HT1080 (cell line): ENCODE results near the gene CATSPERD. TPM values are rescaled to one million over a fixed set of nuclear protein-coding genes. Genes with fewer than 3 reads are reported as not detected.
"Not testable (repeated sequence)": the region's sequence is repeated elsewhere in the genome, so short reads cannot be mapped to it uniquely, and the experiment has no call there.

ENCODE experiments used
- DNase-seq: peaks from one replicate; pipeline ENCODE4 v3.0.0-alpha.2; 2015; ENCODE audit warnings: low read depth
- total RNA-seq: library from RNA; depleted of rRNA; stranded (reverse); fragments of >200 nt; shearing (Covaris generic); gene quantifications from 2 replicates; pipeline ENCODE4 v1.2.3, GENCODE V29; 2014

The CATSPERD gene
- total RNA-seq, 1 experiment from 2014 or later, result not detected

GRCh38 chr19:5697890-5698634 lies 22.4 kb upstream of the CATSPERD start:
- no peak for DNase-seq

GRCh38 chr19:5698635-5699422 lies 21.6 kb upstream of the CATSPERD start:
- no peak for DNase-seq

DNA sequence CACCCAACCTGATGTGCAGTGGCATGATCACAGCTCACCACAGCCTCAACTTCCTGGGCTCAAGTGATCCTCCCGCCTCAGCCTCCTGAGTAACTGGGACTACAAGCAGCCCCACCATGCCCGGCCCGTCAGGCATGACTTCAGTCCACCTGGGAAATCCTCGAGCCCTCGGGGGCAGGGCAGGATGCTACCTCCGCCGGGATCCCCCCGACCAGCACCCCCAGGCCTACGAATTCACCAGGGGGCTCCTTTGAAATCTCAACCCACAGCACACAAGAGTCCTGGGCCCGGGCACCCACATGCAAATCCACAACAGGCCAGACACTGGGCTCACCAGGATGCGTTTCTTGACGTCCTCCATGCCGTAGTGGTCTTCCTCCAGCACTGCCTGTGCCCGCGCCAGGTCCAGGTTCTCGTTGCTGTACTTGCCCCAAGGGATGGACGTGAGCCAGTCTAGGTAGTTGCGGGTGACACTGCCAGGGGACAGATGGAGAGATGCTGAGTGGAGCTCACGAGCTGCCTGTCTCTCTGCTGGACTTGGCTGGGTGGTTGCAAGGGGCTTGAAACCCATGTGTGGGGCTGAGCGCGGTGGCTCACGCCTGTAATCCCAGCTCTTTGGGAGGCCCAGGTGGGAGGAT lies 19.9 kb upstream of the CATSPERD start:
- no peak for DNase-seq

DNA sequence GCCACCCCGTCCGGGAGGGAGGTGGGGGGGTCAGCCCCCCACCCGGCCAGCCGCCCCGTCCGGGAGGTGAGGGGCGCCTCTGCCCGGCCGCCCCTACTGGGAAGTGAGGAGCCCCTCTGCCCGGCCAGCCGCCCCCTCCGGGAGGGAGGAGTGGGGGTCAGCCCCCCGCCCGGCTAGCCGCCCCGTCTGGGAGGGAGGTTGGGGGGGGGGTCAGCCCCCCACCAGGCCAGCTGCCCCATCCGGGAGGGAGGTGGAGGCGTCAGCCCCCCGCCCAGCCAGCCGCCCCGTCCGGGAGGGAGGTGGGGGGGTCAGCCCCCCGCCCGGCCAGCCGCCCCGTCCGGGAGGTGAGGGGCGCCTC lies 18.4 kb upstream of the CATSPERD start:
- not testable (repeated sequence) for DNase-seq

- DNase-seq, result no peak
These were observed 16.3 kb upstream of the CATSPERD start for GRCh38 chr19:5703819-5704818.

DNA sequence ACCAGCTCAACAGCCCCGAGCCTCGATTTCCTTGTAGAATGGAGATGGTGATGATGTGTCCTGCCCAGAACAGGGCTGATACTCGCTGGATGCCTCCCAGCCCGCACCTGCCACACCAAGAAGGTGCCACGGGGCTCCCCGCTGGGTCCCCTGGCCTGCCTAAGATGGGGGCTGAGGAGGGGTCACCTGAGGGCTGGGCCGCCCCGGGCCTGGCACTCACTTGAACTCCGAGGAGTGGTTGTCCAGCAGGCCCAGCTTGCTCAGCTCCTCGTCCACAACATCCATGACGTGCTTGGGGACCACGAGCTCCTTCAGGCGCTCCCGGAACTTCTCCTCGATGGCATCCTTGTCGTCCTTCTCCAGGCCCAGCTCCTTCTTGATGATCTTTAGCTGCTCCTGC lies 14.9 kb upstream of the CATSPERD start:
- no peak for DNase-seq

GRCh38 chr19:5706876-5707573 lies 13.4 kb upstream of the CATSPERD start:
- DNase-seq, result no peak

GRCh38 chr19:5707576-5708575 lies 12.6 kb upstream of the CATSPERD start:
- no peak for DNase-seq

DNA sequence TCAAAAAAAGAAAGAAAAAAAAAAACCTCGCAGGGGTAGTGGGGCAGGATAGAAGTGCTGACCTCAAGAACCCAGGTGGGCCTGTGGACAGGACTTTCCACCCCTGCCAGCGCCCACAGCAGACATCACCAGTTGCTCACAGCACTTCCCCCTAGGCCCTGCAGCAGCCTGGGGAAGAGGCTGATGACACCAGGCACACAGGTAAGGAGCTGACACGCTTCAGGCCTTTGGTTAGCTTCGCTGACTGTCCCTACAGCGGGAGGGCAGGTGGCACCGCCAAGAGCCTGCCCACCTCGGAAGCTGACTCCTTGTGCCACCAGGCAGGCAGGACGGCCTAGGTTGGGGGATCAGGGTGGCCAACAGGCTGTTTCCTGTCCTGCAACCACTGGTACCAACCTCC lies 9.4 kb upstream of the CATSPERD start:
- no peak for DNase-seq

- no peak for DNase-seq
These were observed 8.7 kb upstream of the CATSPERD start for GRCh38 chr19:5711713-5712161.

- no peak for DNase-seq
These were observed 7.2 kb upstream of the CATSPERD start for GRCh38 chr19:5713228-5713627.

GRCh38 chr19:5714816-5715215 lies 5.6 kb upstream of the CATSPERD start:
- DNase-seq, result no peak

- DNase-seq, result no peak
These were observed 3.1 kb upstream of the CATSPERD start for GRCh38 chr19:5717215-5717935.

DNA sequence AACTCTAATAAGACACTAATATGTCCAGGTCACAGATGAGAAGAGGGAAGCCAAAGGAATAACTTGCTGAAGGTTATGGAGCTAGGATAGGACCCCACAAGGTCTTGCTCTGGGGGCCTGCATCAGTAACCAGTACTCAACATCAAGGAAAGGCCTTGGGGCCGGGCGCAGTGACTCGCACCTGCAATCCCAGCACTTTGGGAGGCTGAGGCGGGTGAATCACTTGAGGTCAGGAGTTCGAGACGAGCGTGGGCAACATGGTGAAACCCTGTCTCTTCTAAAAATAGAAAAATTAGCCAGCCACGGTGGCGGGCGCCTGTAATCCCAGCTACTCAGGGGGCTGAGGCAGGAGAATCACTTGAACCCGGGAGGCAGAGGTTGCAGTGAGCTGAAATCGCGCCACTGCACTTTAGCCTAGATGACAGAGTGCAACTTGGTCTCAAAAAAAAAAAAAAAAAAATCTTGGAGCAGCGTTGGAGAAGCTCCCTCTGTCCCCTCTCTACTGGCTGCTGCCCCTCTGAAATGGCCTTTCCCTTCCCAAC lies 2.3 kb upstream of the CATSPERD start:
- DNase-seq, result peak; percentile 55

- DNase-seq, result peak; percentile 73
These were observed 1.7 kb upstream of the CATSPERD start for GRCh38 chr19:5718579-5719273.

DNA sequence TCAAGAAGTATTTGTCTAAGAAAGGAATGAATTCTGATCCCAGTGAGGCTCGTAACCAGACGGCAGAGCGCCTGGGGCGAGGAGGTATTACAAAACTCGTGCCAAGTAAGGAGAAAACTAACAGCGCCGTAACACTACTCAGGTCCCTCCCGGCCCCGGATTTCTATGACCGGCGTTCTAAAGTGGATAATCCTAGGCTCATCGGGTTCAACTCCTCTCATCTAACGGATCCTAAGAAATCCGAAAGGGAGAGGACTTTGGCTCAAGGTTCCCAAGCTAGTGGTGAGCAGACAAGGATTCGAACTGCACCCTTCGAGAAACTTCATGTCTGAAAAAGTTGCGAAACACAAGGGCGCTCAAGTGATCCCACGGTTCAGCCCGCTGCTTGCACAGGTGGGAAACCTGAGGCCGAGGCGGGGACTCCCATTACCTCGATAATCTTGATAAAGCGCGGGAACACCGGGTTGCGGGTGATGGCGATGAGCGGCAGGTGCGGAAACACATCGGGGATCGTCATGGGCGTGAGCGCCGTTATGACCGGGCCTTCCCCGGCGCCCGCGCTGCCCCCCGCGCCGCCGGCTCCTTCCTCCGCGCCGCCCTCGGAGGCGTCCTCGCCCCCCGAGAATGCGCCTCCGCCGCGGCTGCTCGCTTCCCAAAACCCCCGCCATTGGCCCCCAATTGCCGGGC lies 1.0 kb upstream of the CATSPERD start:
- DNase-seq, result no peak
